Glutamatergic neuron (in vitro differentiated cells): ENCODE results near the gene CRLF2. TPM values are rescaled to one million over a fixed set of nuclear protein-coding genes. Genes with fewer than 3 reads are reported as not detected.
"Not testable (repeated sequence)": the region's sequence is repeated elsewhere in the genome, so short reads cannot be mapped to it uniquely, and the experiment has no call there.

ENCODE experiments used
- DNase-seq: peaks from one replicate; pipeline ENCODE4 v3.0.0; 2022
- H3K27ac Mint-ChIP-seq: one replicate; pipeline ENCODE4 v1.8.0; 2020; ENCODE audit warnings: mild to moderate bottlenecking, mixed read lengths, inconsistent platforms; ENCODE audit not compliant: unreplicated experiment
- H3K27me3 Mint-ChIP-seq: one replicate; pipeline ENCODE4 v1.8.0; 2020; ENCODE audit warnings: mild to moderate bottlenecking, moderate library complexity, mixed read lengths, inconsistent platforms; ENCODE audit not compliant: unreplicated experiment
- H3K36me3 Mint-ChIP-seq: one replicate; pipeline ENCODE4 v1.8.0; 2020; ENCODE audit warnings: mild to moderate bottlenecking, mixed read lengths, inconsistent platforms; ENCODE audit not compliant: unreplicated experiment
- H3K4me1 Mint-ChIP-seq: one replicate; pipeline ENCODE4 v1.8.0; 2020; ENCODE audit warnings: mild to moderate bottlenecking, low read depth, mixed read lengths, inconsistent platforms; ENCODE audit not compliant: unreplicated experiment
- H3K4me3 Mint-ChIP-seq: one replicate; pipeline ENCODE4 v1.8.0; 2020; ENCODE audit warnings: mild to moderate bottlenecking, mixed read lengths, inconsistent platforms; ENCODE audit not compliant: unreplicated experiment
- H3K9me3 Mint-ChIP-seq: one replicate; pipeline ENCODE4 v1.8.0; 2020; ENCODE audit warnings: mild to moderate bottlenecking, moderate library complexity, mixed read lengths, inconsistent platforms; ENCODE audit not compliant: unreplicated experiment
- long read RNA-seq: library from polyadenylated mRNA; unstranded; transcript quantifications from one replicate; pipeline ENCODE4 v2.0.0, GENCODE V29; 2020; ENCODE audit not compliant: unreplicated experiment
- total RNA-seq: library from RNA; stranded (reverse); fragmentation: NEBNext Ultra II Directional; extraction: Animal tissue kit (Norgen Biotek cat#: 25700); gene quantifications from one replicate; pipeline ENCODE4 v1.2.1, GENCODE V29; 2021; ENCODE audit not compliant: unreplicated experiment
- TF ChIP-seq, protein P1 (sequence below): fragments of 200-600 bp; sonication (generic); IDR thresholded peaks from one replicate; pipeline ENCODE4 v1.5.0; 2021; ENCODE audit not compliant: partially characterized antibody, unreplicated experiment

CRLF2 gene, protein sequence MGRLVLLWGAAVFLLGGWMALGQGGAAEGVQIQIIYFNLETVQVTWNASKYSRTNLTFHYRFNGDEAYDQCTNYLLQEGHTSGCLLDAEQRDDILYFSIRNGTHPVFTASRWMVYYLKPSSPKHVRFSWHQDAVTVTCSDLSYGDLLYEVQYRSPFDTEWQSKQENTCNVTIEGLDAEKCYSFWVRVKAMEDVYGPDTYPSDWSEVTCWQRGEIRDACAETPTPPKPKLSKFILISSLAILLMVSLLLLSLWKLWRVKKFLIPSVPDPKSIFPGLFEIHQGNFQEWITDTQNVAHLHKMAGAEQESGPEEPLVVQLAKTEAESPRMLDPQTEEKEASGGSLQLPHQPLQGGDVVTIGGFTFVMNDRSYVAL
- 0.54 TPM for total RNA-seq
- long read RNA-seq: 0 reads

DNA sequence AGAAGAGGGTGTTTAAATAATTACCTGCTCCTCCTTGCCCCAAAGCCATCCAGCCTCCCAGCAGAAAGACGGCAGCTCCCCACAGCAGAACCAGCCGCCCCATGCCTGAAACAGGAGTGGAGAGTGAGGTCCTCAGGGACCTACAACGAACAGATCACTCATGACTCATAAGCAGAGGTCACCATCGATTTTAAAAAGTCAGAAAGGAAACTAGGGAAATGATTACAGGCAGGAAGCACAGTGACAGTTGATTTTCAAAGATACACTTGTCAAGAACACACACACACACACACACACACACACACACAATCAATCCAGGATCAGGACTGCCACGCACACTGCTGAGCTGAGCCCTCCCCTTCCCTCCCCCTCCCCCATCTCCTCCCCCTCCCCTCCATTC, at the start of gene CRLF2:
CRLF2 (minus strand) TSS at position 118 of the 400 bp plus-strand sequence; CDS start at position 103, 15 bp downstream.
- no peak for DNase-seq
- Mint-ChIP-seq H3K36me3 (no peaks in the 10 kb centered on the region), H3K4me3 (no peak within 1 kb of the TSS)

DNA sequence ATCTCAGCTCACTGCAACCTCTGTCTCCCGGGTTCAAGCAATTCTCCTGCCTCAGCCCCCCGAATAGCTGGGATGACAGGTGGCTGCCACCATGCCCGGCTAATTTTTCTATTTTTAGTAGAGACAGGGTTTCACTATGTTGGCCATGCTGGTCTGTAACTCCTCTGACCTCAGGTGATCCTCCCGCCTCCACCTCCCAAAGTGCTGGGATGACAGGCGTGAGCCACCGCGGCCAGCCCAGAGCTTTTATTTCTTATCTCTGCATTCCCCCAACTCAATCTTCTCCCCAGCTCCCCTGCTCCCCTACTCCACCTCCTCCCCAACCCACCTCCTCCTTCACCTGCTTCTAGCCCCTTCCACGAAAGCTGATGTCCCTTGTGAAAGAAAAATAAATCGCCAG, 49.3 kb upstream of the CRLF2 start:
- not testable (repeated sequence) for H3K27ac Mint-ChIP-seq, H3K4me3 Mint-ChIP-seq, H3K4me1 Mint-ChIP-seq, H3K36me3 Mint-ChIP-seq, H3K9me3 Mint-ChIP-seq, H3K27me3 Mint-ChIP-seq, DNase-seq

More for the DNA sequence above, at the start of gene CRLF2:
- peaks cover 6% of the 10 kb centered on the region for H3K4me1 Mint-ChIP-seq
- TF ChIP-seq, protein P1, sequence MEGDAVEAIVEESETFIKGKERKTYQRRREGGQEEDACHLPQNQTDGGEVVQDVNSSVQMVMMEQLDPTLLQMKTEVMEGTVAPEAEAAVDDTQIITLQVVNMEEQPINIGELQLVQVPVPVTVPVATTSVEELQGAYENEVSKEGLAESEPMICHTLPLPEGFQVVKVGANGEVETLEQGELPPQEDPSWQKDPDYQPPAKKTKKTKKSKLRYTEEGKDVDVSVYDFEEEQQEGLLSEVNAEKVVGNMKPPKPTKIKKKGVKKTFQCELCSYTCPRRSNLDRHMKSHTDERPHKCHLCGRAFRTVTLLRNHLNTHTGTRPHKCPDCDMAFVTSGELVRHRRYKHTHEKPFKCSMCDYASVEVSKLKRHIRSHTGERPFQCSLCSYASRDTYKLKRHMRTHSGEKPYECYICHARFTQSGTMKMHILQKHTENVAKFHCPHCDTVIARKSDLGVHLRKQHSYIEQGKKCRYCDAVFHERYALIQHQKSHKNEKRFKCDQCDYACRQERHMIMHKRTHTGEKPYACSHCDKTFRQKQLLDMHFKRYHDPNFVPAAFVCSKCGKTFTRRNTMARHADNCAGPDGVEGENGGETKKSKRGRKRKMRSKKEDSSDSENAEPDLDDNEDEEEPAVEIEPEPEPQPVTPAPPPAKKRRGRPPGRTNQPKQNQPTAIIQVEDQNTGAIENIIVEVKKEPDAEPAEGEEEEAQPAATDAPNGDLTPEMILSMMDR: no peak
- H3K9me3 Mint-ChIP-seq: peaks cover 5% of the 10 kb centered on the region
- peaks cover 6% of the 10 kb centered on the region for H3K27me3 Mint-ChIP-seq
- peak within 1 kb of the TSS; percentile 36 for H3K27ac Mint-ChIP-seq

DNA sequence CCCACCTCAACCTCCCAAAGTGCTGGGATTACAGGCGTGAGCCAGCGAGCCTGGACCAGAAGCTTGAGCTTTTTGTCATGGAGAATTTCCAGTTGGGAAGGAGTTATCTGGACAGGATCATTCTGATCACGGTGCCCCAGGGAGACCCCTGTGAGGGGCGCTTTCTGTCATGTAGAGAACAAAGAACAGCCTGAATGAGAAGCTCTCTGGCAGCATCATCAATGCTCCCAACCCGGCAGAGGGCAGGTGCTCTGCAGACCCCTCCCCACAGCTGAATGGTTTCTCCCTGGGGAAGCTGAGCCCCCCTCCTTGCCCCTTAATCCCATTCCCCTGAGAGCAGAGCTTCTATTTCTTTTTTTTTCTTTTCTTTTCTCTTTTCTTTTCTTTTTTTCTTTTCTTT, 48.8 kb upstream of the CRLF2 start:
- TF ChIP-seq, protein P1: no peak
- no peak for DNase-seq
- H3K4me1 Mint-ChIP-seq: no peaks in the 10 kb centered on the region
- H3K9me3 Mint-ChIP-seq: peaks cover 3% of the 10 kb centered on the region
- H3K27me3 Mint-ChIP-seq: peaks cover 2% of the 10 kb centered on the region
- H3K36me3 Mint-ChIP-seq: no peaks in the 10 kb centered on the region
- no peak overlapping the region for H3K27ac Mint-ChIP-seq
- H3K4me3 Mint-ChIP-seq: no peak overlapping the region

DNA sequence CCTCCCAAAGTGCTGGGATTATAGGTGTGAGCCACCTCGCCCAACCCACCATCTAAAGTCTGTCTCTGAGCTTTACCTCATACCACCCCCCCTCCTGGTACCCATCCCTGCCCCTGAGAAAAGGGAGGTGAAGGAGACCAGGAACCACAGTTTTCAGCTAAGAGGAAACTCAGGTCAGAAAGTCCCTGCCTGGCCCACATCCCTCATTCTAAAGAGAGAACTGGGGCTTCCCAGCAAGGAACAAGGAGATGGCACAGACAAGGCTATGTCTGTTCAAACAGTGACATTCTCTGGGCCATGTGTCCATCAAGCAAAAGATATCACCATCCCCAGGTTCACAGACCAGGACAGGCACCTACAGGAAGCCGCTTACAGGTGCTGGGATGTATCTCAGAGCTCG, 40.4 kb upstream of the CRLF2 start:
- TF ChIP-seq, protein P1: no peak
- Mint-ChIP-seq H3K36me3 (peaks cover 13% of the 10 kb centered on the region), H3K27me3 (peaks cover 4% of the 10 kb centered on the region), H3K4me1 (no peaks in the 10 kb centered on the region), H3K9me3 (peaks cover 7% of the 10 kb centered on the region), H3K4me3 (no peak overlapping the region), H3K27ac (no peak overlapping the region)
- DNase-seq: no peak

DNA sequence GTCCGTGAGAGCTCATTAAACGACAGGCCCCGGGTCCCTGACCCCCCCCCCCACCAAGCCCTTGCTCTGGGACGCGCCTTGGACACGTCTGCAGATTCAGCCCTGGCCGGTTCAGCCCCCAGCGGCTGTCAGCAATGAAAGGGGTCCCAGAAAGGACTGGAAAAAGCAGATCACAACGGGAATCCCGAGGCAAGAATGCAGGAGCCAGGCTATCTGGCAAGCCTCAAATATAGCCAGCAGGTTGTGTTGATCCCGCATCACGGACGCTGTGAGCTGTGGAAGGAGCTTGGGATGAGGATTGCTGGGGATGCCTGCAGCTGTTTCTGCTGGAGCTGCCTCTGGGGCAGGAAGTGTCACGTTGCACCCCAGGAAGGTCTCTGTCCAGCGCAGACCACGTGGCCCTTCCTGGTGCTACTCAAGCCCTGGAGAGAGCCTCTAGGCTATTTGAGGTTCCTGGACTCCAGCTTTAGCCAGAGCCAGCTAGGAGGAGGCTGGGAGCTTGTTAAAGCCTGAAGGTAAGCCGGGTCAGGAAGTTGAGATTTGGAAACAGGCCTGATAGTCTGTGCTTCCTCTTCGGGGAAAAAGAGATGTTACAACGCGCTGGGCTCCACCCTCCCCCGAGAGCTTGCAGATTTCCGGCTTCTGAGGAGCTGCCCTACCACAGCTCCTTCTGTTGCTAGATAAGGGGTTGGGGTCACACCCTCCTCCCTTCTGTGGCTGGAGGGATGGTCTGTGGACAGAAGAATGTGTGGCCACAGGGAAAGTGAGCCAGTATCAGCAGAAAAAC, 36.8 kb upstream of the CRLF2 start:
- no peaks in the 10 kb centered on the region for H3K4me1 Mint-ChIP-seq
- TF ChIP-seq, protein P1: no peak
- H3K9me3 Mint-ChIP-seq: peaks cover 6% of the 10 kb centered on the region
- peaks cover 4% of the 10 kb centered on the region for H3K27me3 Mint-ChIP-seq
- H3K4me3 Mint-ChIP-seq: peak overlapping the region; percentile 52
- peak; percentile 38 for DNase-seq
- H3K27ac Mint-ChIP-seq: no peak overlapping the region
- H3K36me3 Mint-ChIP-seq: peaks cover 13% of the 10 kb centered on the region
